ENCODE measurements around the gene PCYOX1L. TPM values are rescaled to one million over a fixed set of nuclear protein-coding genes. Genes with fewer than 3 reads are reported as not detected.

The PCYOX1L gene
- total RNA-seq, 1 experiment from 2014 or later = 2.9 TPM

Other genes starting within 250 kb of the PCYOX1L start
- gene ABLIM3, start 216.6 kb upstream of the PCYOX1L start, total RNA-seq (2014; rRNA removed; shearing (Covaris generic)) = 0.43 and 0.58 TPM in 2 replicates
- gene AFAP1L1, start 86.2 kb upstream of the PCYOX1L start, total RNA-seq (2014; rRNA removed; shearing (Covaris generic)) = 17.4 and 18.0 TPM in 2 replicates
- 21.5 and 25.3 TPM in 2 replicates for gene GRPEL2, start 12.5 kb upstream of the PCYOX1L start, total RNA-seq (2014; rRNA removed; shearing (Covaris generic))
- gene IL17B, start 21.2 kb downstream of the PCYOX1L start, total RNA-seq (2014; rRNA removed; shearing (Covaris generic)) = not detected in 2 replicates
- gene CSNK1A1, start 193.4 kb downstream of the PCYOX1L start, total RNA-seq (2014; rRNA removed; shearing (Covaris generic)) = 189 and 195 TPM in 2 replicates
- 1.8 and 2.6 TPM in 2 replicates for gene ARHGEF37, start 223.5 kb downstream of the PCYOX1L start, total RNA-seq (2014; rRNA removed; shearing (Covaris generic))